Measurements from ENCODE around the gene ABLIM2.

Gene ABLIM2

DNA sequence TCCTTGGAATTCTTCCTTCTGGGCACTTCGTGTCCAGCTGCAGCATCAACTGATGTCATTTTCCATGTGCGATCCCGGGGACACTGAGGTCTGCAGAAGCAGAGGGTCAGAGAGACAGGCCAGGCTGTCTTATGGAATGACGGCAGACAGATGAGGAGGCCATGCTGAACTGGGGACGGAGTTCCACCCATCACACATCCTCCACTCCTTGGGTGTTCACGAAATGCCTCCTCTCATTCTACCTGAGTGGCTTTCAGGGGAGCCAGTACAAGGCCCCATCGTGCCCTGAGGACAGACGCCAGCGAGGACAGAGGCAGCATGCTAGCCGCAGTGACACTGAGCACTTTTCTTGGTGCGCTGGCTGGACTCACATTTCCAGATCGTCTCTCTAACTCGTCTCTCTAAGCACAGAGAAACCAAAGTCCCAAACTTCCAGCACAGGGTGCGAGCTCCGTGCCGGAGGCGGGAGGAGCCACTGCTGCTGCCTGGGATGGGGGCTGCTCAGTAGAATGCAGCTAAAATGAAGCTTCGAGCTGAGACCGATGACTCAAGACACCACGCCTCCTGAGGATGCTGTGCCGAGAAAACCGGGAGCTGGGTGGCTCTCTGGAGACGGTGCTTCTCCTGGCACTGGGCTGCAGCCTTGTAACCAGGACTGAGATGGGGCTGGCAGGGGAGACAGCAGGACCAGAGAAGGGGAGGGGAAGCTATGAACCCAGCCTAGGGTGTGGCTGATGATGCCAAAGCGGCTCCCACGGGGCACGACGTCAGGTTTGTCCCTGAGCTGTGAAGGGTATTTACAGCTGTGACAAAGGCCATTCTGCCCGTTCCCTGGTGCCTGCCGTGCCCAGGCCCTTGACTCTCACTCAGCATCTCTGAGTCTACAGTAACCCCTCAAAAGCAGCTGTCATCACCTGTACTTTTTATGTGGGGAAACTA, 8.2 kb downstream of the ABLIM2 start:
- DNase-seq (ENCODE audit: insufficient read length, low spot score) (no peak), FAIRE-seq (no peak)
- TF ChIP-seq, protein P1, sequence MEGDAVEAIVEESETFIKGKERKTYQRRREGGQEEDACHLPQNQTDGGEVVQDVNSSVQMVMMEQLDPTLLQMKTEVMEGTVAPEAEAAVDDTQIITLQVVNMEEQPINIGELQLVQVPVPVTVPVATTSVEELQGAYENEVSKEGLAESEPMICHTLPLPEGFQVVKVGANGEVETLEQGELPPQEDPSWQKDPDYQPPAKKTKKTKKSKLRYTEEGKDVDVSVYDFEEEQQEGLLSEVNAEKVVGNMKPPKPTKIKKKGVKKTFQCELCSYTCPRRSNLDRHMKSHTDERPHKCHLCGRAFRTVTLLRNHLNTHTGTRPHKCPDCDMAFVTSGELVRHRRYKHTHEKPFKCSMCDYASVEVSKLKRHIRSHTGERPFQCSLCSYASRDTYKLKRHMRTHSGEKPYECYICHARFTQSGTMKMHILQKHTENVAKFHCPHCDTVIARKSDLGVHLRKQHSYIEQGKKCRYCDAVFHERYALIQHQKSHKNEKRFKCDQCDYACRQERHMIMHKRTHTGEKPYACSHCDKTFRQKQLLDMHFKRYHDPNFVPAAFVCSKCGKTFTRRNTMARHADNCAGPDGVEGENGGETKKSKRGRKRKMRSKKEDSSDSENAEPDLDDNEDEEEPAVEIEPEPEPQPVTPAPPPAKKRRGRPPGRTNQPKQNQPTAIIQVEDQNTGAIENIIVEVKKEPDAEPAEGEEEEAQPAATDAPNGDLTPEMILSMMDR (IDR thresholded peaks at IDR 0.05; ENCODE audit: insufficient read depth, missing control alignments) = no peak

DNA sequence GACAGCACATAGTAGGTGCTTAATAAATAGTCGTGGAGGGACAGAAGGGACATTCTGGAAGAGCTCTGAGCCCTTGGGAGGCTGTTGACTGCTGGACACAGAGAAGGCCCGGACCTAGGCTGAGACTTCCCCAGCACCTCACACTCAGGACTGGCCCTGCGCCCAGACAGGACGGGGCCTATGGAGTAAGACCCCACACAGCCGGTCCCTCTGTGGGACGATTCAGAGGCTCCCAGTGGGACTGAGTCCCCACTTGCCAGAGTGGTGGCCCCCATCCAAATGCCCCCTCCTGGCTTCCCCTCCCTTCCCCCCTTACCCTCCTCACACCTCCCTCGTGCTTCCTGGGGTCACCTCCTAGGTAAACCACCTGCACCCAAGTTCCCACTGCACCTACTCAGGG, 8.9 kb downstream of the ABLIM2 start:
- DNase-seq (ENCODE audit: insufficient read length, low spot score) = no peak
- TF ChIP-seq, protein P1 (IDR thresholded peaks at IDR 0.05; ENCODE audit: insufficient read depth, missing control alignments) = no peak
- no peak for FAIRE-seq

DNA sequence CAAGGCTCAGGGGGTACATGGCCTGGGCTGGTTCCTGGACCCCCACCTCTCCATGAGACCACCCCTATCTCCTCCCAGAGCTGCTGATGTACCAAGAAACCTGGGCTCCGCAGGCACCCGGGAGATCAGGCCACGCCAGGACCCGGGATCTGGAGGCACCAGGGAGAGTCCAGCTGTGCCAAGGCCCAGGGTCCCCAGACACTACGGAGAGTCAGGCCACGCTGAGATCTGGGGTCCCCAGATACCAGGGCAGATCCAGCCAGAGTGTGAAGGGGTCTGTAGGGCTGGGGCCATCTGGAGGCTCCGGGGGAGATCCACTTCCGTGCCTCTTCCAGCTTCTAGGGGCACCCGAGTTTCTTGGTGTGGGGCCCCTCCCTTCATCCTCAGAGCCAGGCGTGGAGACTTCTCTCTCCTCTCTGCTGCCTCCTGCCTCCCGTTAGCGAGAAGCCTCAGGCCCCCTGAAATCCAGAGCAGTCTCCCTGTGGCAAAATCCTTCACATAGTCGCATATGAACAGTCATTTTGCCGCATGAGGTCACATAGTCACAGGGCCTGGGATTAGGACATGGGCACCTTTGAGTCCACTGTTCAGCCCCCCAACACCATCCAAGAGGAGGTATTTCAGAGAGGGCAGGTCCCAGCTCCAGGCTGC, 9.7 kb downstream of the ABLIM2 start:
- no peak for FAIRE-seq
- DNase-seq (ENCODE audit: insufficient read length, low spot score) = no peak
- TF ChIP-seq, protein P1 (IDR thresholded peaks at IDR 0.05; ENCODE audit: insufficient read depth, missing control alignments) = no peak

DNA sequence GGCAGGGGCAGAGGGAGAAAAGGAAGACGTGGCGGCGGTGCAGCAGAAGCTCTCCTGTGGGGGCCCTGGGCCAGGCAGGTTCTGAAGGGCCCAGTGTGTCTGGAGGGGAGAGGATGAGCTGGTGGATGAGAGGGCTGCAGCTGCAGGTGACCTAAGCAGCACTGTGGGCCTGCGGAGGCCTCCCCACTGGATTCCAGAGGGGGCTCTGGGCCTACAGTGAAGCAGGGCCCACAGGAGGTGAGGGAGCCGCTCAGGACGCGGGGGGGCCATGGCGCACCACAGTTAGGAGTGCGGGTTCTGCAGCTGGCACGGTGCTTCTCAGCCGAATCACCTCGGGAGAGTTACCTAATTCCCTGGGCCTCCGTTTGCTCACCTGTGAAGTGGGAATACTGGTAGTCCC, 10.5 kb downstream of the ABLIM2 start:
- FAIRE-seq = no peak
- TF ChIP-seq, protein P1 (IDR thresholded peaks at IDR 0.05; ENCODE audit: insufficient read depth, missing control alignments) = no peak

DNA sequence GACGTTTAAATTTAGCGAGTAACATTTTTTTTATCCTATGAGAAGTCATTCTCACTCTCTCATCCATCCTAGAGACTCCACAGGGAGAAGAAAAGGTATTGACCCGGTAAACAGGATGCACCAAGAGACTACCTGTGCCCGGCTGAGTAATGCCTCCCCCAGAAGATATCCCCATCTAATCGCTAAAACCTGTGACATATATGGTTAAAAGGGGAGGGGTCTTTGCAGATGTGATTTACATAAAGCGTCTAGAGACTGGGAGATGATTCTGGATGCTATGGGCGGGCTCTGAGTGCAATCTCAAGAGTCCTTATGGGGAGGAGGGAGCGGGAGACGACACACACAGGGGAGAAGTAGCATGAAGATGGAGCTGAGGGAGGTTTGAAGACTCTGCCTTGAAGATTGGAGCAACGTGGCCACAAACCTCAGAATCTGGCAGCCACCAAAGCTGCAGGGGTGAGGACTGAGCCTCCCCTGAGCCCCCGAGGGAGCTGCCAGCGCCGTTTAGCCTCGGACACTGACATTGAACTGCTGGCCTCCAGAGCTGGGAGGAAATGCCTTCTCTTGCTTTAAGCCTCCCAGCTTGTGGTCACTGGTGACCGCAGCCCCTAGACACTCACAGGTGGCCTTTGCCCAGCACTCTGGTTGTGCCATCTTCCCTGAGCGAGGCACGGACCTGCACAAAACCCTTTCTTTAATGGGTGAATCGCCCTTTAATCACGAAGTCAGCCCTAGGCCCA, 11.2 kb downstream of the ABLIM2 start:
- TF ChIP-seq, protein P1 (IDR thresholded peaks at IDR 0.05; ENCODE audit: insufficient read depth, missing control alignments) = no peak
- FAIRE-seq (no peak), DNase-seq (ENCODE audit: insufficient read length, low spot score) (no peak)

More for the DNA sequence above, 10.5 kb downstream of the ABLIM2 start:
- DNase-seq (ENCODE audit: insufficient read length, low spot score) = no peak

DNA sequence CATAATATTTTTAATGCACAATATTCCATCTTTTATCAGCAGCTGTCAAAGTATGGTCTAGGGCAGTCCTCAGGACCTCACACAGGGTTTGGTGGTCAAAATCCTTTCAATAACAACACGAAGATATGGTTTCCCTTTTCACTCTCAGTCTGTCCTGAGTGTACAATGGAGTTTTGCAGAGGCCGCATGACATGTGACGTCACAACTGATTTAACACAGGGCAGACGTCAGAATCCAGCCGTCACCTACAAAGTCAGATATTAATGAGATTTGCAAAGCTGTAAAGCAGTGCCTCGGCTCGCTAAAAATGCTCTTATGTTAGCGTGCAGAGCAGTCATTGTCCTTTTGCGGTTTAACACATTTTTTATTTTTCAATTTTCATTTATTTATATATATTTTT, 12.5 kb downstream of the ABLIM2 start:
- TF ChIP-seq, protein P1 (IDR thresholded peaks at IDR 0.05; ENCODE audit: insufficient read depth, missing control alignments) = no peak
- FAIRE-seq (no peak), DNase-seq (ENCODE audit: insufficient read length, low spot score) (no peak)

Measured in D721Med (cell line).